HepG2 (cell line): ENCODE measurements around the gene IFI30.
"Not testable (repeated sequence)": the region's sequence is repeated elsewhere in the genome, so short reads cannot be mapped to it uniquely, and the experiment has no call there.

Experiments used
- CCDC6 ChIP-seq: sonication (generic); formaldehyde crosslinking; IDR thresholded peaks from 2 replicates; pipeline ENCODE4 v1.8.1; 2022; ENCODE audit warnings: mild to moderate bottlenecking, missing genetic modification reagents, moderate library complexity
- FOXM1 ChIP-seq: sonication (generic); formaldehyde crosslinking; IDR thresholded peaks from 2 replicates; pipeline ENCODE4 v1.5.0; 2020; ENCODE audit warnings: missing genetic modification reagents
- KDM5B ChIP-seq: sonication (generic); formaldehyde crosslinking; IDR thresholded peaks from 2 replicates; pipeline ENCODE4 v1.4.0; 2020; ENCODE audit warnings: missing genetic modification reagents, mild to moderate bottlenecking, borderline replicate concordance
- NR3C1 ChIP-seq: sonication (generic); formaldehyde crosslinking; IDR thresholded peaks from 2 replicates; pipeline ENCODE4 v1.4.0; 2020; ENCODE audit warnings: missing genetic modification reagents
- RXRA ChIP-seq: sonication (generic); formaldehyde crosslinking; IDR thresholded peaks from 2 replicates; pipeline ENCODE4 v1.5.1; 2020; ENCODE audit warnings: missing genetic modification reagents
- SIN3A ChIP-seq: IDR thresholded peaks from 2 replicates; pipeline ENCODE4 v1.6.1; 2011; ENCODE audit warnings: low read depth, mild to moderate bottlenecking, control low read depth, low read length, borderline replicate concordance
- TARDBP ChIP-seq: sonication (generic); formaldehyde crosslinking; IDR thresholded peaks from 2 replicates; pipeline ENCODE4 v1.8.0; 2022; ENCODE audit warnings: mild to moderate bottlenecking, missing genetic modification reagents
- YY1 ChIP-seq: IDR thresholded peaks from 2 replicates; pipeline ENCODE4 v1.6.1; 2011; ENCODE audit warnings: low read length, low read depth, moderate library complexity, mild to moderate bottlenecking; ENCODE audit not compliant: insufficient read depth, insufficient replicate concordance
- ZNF619 ChIP-seq: sonication (generic); formaldehyde crosslinking; IDR thresholded peaks from 2 replicates; pipeline ENCODE4 v1.4.0; 2020; ENCODE audit warnings: mild to moderate bottlenecking, missing genetic modification reagents
- TF ChIP-seq, protein P1 (sequence below): sonication (generic); formaldehyde crosslinking; IDR thresholded peaks from 2 replicates; pipeline ENCODE4 v1.8.1; 2022; ENCODE audit warnings: low read depth, mild to moderate bottlenecking, missing genetic modification reagents
- TF ChIP-seq, protein P2 (sequence below): sonication (generic); formaldehyde crosslinking; IDR thresholded peaks from 2 replicates; pipeline ENCODE4 v1.5.0; 2020; ENCODE audit warnings: mild to moderate bottlenecking, missing genetic modification reagents
- TF ChIP-seq, protein P3 (sequence below): fragments of 450-650 bp; IDR thresholded peaks from 2 replicates; pipeline ENCODE4 v1.6.1; 2016
- TF ChIP-seq, protein P4 (sequence below): sonication (generic); formaldehyde crosslinking; IDR thresholded peaks from 2 replicates; pipeline ENCODE4 v1.5.0; 2020; ENCODE audit warnings: mild to moderate bottlenecking, missing genetic modification reagents, moderate library complexity

DNA sequence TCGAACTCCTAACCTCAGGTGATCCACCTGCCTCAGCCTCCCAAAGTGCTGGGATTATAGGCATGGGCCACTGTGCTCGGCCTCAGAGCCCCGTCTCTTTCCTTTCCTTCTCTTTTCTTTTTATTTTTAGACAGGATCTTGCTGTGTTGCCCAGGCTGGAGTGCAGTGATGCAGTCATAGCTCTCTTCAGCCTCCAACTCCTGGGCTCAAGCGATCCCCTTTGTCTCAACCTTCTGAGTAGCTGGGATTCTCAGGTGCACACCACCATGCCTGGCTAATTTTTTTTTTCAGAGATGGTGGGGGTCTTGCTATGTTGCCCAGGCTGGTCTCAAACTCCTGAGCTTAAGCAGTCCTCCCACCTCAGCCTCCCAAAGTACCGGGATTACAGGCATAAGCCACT lies 36.3 kb downstream of the IFI30 start:
- TF ChIP-seq, protein P1, sequence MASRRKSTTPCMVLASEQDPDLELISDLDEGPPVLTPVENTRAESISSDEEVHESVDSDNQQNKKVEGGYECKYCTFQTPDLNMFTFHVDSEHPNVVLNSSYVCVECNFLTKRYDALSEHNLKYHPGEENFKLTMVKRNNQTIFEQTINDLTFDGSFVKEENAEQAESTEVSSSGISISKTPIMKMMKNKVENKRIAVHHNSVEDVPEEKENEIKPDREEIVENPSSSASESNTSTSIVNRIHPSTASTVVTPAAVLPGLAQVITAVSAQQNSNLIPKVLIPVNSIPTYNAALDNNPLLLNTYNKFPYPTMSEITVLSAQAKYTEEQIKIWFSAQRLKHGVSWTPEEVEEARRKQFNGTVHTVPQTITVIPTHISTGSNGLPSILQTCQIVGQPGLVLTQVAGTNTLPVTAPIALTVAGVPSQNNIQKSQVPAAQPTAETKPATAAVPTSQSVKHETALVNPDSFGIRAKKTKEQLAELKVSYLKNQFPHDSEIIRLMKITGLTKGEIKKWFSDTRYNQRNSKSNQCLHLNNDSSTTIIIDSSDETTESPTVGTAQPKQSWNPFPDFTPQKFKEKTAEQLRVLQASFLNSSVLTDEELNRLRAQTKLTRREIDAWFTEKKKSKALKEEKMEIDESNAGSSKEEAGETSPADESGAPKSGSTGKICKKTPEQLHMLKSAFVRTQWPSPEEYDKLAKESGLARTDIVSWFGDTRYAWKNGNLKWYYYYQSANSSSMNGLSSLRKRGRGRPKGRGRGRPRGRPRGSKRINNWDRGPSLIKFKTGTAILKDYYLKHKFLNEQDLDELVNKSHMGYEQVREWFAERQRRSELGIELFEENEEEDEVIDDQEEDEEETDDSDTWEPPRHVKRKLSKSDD = not testable (repeated sequence)
- TF ChIP-seq, protein P2, sequence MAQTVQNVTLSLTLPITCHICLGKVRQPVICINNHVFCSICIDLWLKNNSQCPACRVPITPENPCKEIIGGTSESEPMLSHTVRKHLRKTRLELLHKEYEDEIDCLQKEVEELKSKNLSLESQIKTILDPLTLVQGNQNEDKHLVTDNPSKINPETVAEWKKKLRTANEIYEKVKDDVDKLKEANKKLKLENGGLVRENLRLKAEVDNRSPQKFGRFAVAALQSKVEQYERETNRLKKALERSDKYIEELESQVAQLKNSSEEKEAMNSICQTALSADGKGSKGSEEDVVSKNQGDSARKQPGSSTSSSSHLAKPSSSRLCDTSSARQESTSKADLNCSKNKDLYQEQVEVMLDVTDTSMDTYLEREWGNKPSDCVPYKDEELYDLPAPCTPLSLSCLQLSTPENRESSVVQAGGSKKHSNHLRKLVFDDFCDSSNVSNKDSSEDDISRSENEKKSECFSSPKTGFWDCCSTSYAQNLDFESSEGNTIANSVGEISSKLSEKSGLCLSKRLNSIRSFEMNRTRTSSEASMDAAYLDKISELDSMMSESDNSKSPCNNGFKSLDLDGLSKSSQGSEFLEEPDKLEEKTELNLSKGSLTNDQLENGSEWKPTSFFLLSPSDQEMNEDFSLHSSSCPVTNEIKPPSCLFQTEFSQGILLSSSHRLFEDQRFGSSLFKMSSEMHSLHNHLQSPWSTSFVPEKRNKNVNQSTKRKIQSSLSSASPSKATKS (CRISPR knock-in tag) = not testable (repeated sequence)
- not testable (repeated sequence) for TF ChIP-seq YY1; KDM5B (CRISPR knock-in tag); FOXM1 (CRISPR knock-in tag); SIN3A; ZNF619 (CRISPR knock-in tag); TARDBP (CRISPR knock-in tag); CCDC6 (CRISPR knock-in tag); NR3C1 (CRISPR knock-in tag); RXRA
- TF ChIP-seq, protein P3, sequence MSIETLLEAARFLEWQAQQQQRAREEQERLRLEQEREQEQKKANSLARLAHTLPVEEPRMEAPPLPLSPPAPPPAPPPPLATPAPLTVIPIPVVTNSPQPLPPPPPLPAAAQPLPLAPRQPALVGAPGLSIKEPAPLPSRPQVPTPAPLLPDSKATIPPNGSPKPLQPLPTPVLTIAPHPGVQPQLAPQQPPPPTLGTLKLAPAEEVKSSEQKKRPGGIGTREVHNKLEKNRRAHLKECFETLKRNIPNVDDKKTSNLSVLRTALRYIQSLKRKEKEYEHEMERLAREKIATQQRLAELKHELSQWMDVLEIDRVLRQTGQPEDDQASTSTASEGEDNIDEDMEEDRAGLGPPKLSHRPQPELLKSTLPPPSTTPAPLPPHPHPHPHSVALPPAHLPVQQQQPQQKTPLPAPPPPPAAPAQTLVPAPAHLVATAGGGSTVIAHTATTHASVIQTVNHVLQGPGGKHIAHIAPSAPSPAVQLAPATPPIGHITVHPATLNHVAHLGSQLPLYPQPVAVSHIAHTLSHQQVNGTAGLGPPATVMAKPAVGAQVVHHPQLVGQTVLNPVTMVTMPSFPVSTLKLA = not testable (repeated sequence)
- TF ChIP-seq, protein P4, sequence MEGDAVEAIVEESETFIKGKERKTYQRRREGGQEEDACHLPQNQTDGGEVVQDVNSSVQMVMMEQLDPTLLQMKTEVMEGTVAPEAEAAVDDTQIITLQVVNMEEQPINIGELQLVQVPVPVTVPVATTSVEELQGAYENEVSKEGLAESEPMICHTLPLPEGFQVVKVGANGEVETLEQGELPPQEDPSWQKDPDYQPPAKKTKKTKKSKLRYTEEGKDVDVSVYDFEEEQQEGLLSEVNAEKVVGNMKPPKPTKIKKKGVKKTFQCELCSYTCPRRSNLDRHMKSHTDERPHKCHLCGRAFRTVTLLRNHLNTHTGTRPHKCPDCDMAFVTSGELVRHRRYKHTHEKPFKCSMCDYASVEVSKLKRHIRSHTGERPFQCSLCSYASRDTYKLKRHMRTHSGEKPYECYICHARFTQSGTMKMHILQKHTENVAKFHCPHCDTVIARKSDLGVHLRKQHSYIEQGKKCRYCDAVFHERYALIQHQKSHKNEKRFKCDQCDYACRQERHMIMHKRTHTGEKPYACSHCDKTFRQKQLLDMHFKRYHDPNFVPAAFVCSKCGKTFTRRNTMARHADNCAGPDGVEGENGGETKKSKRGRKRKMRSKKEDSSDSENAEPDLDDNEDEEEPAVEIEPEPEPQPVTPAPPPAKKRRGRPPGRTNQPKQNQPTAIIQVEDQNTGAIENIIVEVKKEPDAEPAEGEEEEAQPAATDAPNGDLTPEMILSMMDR (CRISPR knock-in tag) = not testable (repeated sequence)
